Measurements from ENCODE around the gene RECK. TPM values are rescaled to one million over a fixed set of nuclear protein-coding genes. Genes with fewer than 3 reads are reported as not detected.

RECK gene
- total RNA-seq, 1 experiment from 2014 or later = 10.3 TPM

- Mint-ChIP-seq H3K27ac (no peak overlapping the region), H3K36me3 (ENCODE audit: insufficient read depth in 1 of 3, low read depth in 3 of 3) (peaks cover 0 to 1% (median 0%) of the 10 kb centered on the region in 3 experiments; a peak in 1 of 7 replicates), H3K27me3 (ENCODE audit: low read depth) (peaks cover 79% of the 10 kb centered on the region), H3K9me3 (peaks cover 0 to 5% of the 10 kb centered on the region in 2 experiments; a peak in 3 of 5 replicates), H3K4me1 (peaks cover 23 to 38% of the 10 kb centered on the region in 2 experiments), H3K4me3 (no peak overlapping the region; a peak in 1 of 5 replicates)
- H3K18ac ChIP-seq (ENCODE audit: insufficient read length, low read depth, low read length) = no peak overlapping the region
- peaks cover 27% of the 10 kb centered on the region for H3K27me3 ChIP-seq (ENCODE audit: insufficient read depth, low read length)
- no peak overlapping the region for H2BK5ac ChIP-seq (ENCODE audit: insufficient read length, low read length)
- no peaks in the 10 kb centered on the region for H3K79me2 ChIP-seq (ENCODE audit: insufficient read depth, low read length)
- no peak overlapping the region for H3K4me2 ChIP-seq (ENCODE audit: insufficient read depth, insufficient read length, low read length)
- peaks cover 14% of the 10 kb centered on the region for H3K23me2 ChIP-seq (ENCODE audit: insufficient read length, low read depth, low read length, poor library complexity, severe bottlenecking)
- H2BK15ac ChIP-seq (ENCODE audit: low read depth, low read length) = no peak overlapping the region
- no peak overlapping the region for H2BK12ac ChIP-seq (ENCODE audit: insufficient read length, low read depth, low read length)
- H3K4ac ChIP-seq (ENCODE audit: low read depth, low read length) = no peak overlapping the region
- no peak overlapping the region for H2BK120ac ChIP-seq (ENCODE audit: low read depth, low read length, poor library complexity, severe bottlenecking)
- H4K91ac ChIP-seq (ENCODE audit: insufficient read length, low read depth, low read length) = no peak overlapping the region
- H2BK20ac ChIP-seq (ENCODE audit: low read depth, low read length, poor library complexity, severe bottlenecking) = no peak overlapping the region
- H3T11ph ChIP-seq (ENCODE audit: low read length) = no peak overlapping the region
- no peak overlapping the region for H3K14ac ChIP-seq (ENCODE audit: insufficient read depth, low read length)
- no peak overlapping the region for H2AK5ac ChIP-seq (ENCODE audit: insufficient read length, low read length)
- no peak overlapping the region for H3K9ac ChIP-seq (ENCODE audit: extremely low read depth, insufficient read length, low read length)
- no peak overlapping the region for H4K8ac ChIP-seq (replicated peaks; ENCODE audit: insufficient read length, low read depth, low read length)
- H4K5ac ChIP-seq (ENCODE audit: insufficient read length, low read depth, low read length) = no peak overlapping the region
- no peaks in the 10 kb centered on the region for H3K79me1 ChIP-seq (ENCODE audit: insufficient read depth, low read depth, low read length, poor library complexity, severe bottlenecking)
- H2AFZ ChIP-seq (ENCODE audit: low read length) = no peak overlapping the region
- H3K27ac ChIP-seq (ENCODE audit: insufficient read length, low read depth, low read length) = no peak overlapping the region
- H3K4me1 ChIP-seq (ENCODE audit: insufficient read depth, low read length) = no peaks in the 10 kb centered on the region
- no CpG with 5 or more reads among the region's 10 CpGs for WGBS (ENCODE audit: extremely low coverage, insufficient read length, low lambda C conversion rate)
- H3K9me3 ChIP-seq (ENCODE audit: control insufficient read depth, low read depth, low read length) = no peaks in the 10 kb centered on the region
- no peak for TF ChIP-seq CTCF (conservative IDR thresholded peaks at IDR 0.05)
- no peaks in the 10 kb centered on the region for H4K20me1 ChIP-seq (ENCODE audit: control insufficient read depth, insufficient read depth, insufficient read length)
- H3K23ac ChIP-seq (ENCODE audit: insufficient read length, low read depth, low read length) = no peak overlapping the region
- no peak overlapping the region for H3K56ac ChIP-seq (ENCODE audit: insufficient read length, low read depth, low read length)
- no peak for DNase-seq
These were observed 101.8 kb downstream of the RECK start for GRCh38 chr9:36138496-36138895.

Data from H9 (cell line).